ENCODE results near the gene BICC1.

The BICC1 gene

DNA sequence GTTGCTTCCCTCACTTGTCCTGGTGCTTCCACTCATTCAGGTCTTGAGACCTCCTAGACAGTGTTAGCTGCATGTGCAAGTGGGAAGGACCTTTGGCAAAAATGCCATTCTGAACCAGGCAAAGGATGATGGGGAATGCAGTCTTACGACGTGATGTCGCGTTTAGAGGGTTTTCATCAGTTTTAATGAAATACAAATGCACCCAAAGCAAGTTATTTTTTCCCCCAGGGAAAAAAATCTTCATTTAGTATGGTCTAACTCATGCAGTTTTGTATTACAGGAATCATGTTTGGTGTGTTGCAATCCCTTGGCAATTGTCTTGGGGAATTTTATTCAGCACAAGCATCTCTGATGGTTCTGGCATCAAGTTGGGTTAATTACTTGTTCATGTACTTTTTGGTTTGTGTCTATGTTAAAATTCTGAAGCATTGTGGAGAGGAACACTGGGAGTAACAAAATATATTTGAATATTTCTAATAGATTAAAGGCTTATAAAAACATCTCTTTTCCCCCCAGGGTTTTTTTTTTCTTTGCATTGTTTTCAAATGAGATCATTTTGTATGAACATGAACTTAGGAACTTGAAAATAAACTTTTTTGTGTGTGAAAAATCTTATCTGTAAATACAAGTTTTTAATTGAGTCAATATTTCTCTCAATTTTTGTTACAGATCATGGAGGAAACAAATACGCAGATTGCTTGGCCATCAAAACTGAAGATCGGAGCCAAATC is 188.9 kb downstream of the BICC1 start:
- DNase-seq (ENCODE audit: low spot score), result no peak

DNA sequence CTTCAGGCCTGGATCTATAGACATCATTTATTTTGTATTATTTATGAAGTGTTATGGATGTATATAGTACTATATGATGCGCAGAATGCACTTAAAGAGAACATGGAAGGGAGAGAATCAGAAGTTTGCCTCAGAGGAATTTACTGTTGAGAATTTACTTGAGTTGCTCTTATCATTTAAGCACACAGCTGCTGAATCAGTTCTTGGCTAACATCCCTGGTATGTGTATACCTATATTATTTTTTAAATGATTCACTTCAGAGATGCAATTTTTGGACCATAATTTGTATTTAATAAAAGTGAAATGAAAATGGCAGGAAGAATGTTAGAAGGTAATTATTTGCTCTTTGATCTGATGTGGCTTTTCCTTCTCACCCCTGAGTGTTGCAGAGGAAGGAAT is 191.6 kb downstream of the BICC1 start:
- no peak for DNase-seq (ENCODE audit: low spot score)

GRCh38 chr10:58704671-58705141 is 192.0 kb downstream of the BICC1 start:
- DNase-seq (ENCODE audit: low spot score), result no peak

DNA sequence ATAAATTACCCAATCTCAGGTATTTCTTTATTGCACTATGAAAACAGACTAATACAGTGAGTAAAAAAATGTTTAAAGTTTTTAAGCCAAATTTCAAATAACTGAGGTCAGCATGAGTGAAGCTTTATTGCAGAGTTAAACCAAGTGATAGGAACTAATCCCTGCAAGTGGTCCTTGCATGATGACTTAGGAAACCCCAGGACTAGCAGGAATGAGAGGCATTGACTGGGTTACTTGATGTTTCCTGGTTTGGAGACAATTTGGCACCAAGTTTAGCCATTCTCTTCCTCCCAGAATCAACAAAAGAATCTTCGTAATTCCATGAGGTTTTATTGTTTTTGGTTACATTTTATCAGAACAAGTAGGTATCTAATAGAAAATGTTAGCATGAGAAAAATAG is 194.2 kb downstream of the BICC1 start:
- DNase-seq (ENCODE audit: low spot score), result no peak

DNA sequence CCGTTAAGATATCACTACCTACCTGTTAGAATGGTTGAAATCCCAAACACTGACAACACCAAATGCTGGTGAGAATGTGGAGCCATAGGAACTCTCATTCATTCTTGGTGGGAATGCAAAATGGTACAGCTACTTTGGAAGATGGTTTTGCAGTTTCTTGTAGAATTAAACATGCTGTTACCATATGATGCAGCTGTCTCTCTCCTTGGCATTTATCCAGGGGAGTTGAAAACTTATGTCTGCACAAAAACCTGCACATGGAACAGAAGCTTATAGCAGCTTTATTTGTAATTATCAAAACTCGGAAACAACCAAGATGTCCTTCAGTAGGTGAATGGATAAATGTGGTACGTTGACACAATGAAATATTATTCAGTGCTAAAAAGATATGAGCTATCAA is 199.5 kb downstream of the BICC1 start:
- no peak for DNase-seq (ENCODE audit: low spot score)

DNA sequence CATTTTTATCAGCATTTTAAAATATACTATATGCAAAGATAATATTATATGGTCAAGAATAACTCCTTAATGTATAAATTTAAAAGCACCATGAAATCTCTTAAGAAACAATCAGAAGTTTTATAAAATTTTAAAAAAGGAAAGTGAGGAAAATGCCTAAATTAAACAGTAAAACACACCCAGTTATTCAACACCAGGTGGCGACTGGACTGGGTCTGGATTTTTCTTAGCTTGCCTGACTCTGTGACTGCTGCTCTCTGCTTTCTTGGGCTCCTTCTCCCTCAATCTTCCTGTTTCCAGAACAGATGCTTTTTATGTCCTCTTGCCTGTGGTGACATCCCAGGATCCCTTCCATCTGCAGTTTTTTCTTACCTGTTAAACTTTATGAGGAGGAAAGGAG is 200.3 kb downstream of the BICC1 start:
- no peak for DNase-seq (ENCODE audit: low spot score)

GRCh38 chr10:58714409-58714808 is 201.7 kb downstream of the BICC1 start:
- DNase-seq (ENCODE audit: low spot score), result no peak

DNA sequence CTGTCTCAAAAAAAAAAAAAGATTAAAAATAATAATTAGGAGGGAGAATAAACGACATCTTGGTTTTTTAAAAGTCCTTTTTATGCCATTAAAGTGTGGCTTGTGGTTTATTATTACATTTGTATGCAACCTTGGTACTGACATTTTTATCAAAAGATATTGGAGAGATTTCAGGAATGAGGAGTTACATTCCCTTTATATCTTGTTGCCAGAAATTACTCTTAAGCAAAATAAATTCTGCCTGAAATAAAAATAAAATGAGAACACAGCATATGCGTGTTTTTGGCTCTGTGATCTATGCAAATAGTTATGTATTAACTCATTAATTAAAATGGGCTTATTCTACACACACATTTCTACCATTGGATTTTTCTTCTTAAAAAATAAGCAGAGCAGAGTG is 202.4 kb downstream of the BICC1 start:
- DNase-seq (ENCODE audit: low spot score), result no peak

- DNase-seq (ENCODE audit: low spot score), result no peak
Observed at GRCh38 chr10:58718596-58718995, 205.9 kb downstream of the BICC1 start.

GRCh38 chr10:58721601-58722281 is 209.1 kb downstream of the BICC1 start:
- no peak for DNase-seq (ENCODE audit: low spot score)

GRCh38 chr10:58723186-58723585 is 210.5 kb downstream of the BICC1 start:
- no peak for DNase-seq (ENCODE audit: low spot score)

GRCh38 chr10:58723966-58724365 is 211.3 kb downstream of the BICC1 start:
- no peak for DNase-seq (ENCODE audit: low spot score)

- no peak for DNase-seq (ENCODE audit: low spot score)
Observed at GRCh38 chr10:58724781-58725180, 212.1 kb downstream of the BICC1 start.

DNA sequence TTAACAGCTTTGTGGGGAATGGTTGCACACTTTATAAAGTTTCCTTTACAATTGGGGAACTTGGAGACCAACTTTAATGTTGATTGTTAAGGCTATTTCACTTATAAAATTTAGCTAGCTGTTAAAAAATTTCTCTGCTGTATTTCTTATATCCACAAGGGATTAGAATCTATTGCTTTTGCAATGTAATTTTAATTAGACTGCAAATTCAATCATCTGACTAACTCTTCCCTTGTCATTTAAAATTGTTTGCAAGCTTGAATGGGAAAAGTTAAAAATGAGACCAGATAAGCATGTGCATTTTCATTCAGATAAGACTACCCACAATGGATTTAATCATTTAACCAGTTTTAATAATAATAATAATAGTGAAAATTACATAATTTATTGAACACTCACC is 213.2 kb downstream of the BICC1 start:
- no peak for DNase-seq (ENCODE audit: low spot score)

DNA sequence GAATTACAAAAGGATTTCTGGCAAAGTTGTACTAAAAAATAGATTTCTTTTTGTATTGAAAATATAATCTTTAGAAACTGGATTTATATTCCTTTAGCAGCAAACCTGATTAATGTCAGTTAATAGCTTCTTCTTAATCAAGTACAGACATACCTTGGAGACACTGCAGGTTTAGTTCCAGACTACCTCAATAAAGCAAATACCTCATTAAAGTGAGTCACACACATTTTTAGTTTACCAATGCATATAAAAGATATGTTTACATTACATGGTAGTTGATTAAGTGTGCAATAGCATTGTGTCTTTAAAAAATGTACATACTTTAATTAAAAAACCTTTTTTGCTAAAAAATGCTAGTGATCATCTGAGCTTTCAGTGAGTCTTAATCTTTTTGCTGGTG is 215.0 kb downstream of the BICC1 start:
- DNase-seq (ENCODE audit: low spot score), result no peak

- DNase-seq (ENCODE audit: low spot score), result no peak
Observed at GRCh38 chr10:58731276-58731675, 218.6 kb downstream of the BICC1 start.

- no peak for DNase-seq (ENCODE audit: low spot score)
Observed at GRCh38 chr10:58733436-58733835, 220.8 kb downstream of the BICC1 start.

DNA sequence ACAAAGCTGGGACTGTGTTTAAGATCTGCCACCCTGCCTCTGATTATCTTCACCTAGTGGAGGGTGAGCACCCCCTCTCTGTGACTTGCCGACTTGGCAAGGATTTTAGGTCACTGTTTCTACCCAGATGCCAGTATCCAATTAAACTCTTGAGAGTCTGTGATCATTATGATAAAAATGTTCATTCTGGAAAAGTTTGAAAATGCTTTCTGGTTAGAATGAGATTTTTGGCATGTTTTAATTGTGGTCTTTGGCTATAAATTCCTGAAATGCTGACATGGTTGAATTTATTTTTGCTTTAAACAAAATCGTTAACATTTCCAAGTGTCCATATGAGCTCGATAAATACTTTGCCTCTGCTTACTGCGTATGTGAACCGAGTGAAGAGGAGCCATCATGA is 221.4 kb downstream of the BICC1 start:
- no peak for DNase-seq (ENCODE audit: low spot score)

DNA sequence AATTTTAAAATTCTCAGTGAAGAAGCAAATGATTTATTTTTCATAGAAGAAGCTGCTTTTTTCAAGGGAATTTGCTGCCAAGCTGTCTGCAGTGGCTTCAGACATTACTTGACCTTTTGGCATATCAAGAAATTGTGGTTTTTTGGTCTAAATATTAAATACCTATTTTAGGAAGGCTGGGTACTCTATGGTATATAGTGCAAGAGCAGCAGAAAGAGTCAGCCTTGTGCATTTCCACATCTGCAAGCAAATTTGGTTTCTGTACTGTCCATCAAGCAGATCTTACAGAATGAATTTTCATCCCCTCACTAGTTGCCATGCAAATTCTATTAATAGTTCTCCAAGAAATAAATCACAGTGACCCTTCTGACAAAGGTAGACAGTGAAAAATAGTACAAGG is 222.0 kb downstream of the BICC1 start:
- DNase-seq (ENCODE audit: low spot score), result no peak

DNA sequence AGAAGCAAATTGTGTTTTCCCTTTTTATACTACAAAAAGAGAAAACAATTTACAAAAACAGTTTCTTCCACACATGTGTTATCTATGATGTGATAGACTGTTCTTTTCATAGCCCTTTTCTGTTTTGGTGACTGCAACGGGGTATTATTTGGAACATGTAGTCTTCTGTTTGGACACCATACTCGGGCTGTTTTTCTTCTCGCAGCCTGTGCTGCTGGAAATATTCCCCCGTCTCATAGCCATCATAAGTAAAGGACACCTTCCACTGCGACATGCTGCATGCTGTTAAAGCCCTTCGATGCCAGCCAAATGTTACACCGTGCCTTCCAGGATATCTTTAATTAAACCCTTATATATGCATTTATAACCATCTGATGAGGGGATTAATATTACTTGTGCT is 222.4 kb downstream of the BICC1 start:
- no peak for DNase-seq (ENCODE audit: low spot score)

DNA sequence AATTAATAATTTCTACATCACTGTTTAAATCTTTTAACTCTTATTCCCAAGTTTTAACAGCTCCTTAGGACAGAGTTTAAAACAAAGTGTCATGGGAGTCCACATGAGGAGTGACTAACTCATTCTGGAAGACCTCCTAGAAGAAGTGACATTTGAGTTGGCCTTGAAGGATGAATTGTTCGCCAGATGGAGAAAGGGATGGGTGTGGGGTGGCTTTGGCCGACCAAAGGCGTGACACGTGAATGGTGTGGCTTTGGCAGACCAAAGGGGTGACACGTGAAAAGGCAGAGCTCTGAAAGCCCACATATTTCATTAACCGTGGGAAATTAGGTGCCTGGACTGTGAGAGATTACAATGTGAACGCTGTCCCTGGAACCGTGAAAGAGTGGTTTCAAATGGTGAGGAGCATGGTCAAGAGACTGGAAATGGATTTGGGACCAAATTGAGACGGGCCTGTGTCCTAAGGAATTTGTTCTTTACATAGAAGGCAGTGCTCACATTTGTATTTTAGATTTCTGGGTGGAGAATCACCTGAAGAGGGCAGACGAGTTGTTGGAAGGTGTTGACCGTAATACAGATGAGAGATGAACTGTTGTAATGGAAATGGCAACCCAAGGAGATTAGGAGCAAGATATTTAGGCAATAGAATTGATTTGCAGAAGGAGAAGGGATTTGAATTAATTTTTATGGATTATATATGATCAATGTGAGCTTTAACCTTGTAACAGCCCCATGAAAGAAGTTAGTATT is 228.1 kb downstream of the BICC1 start:
- DNase-seq (ENCODE audit: low spot score), result no peak

GRCh38 chr10:58741673-58742072 is 229.0 kb downstream of the BICC1 start:
- no peak for DNase-seq (ENCODE audit: low spot score)

GRCh38 chr10:58742141-58742540 is 229.5 kb downstream of the BICC1 start:
- no peak for DNase-seq (ENCODE audit: low spot score)

Measured in kidney capillary endothelial cell (primary cell).